GM12878 (cell line): ENCODE measurements around the gene DCTN1.

Source experiments
- ATF7 ChIP-seq: fragments of 450-650 bp; IDR thresholded peaks from 2 replicates; pipeline ENCODE4 v1.6.1; 2016; ENCODE audit warnings: low read depth, mild to moderate bottlenecking
- SRF ChIP-seq, 2 experiments: IDR thresholded peaks; 2 replicates each; pipeline ENCODE4 v1.6.1; 2011; ENCODE audit warnings: low read depth in 2 of 2, low read length in 2 of 2, mild to moderate bottlenecking in 1 of 2, moderate library complexity in 1 of 2

DNA sequence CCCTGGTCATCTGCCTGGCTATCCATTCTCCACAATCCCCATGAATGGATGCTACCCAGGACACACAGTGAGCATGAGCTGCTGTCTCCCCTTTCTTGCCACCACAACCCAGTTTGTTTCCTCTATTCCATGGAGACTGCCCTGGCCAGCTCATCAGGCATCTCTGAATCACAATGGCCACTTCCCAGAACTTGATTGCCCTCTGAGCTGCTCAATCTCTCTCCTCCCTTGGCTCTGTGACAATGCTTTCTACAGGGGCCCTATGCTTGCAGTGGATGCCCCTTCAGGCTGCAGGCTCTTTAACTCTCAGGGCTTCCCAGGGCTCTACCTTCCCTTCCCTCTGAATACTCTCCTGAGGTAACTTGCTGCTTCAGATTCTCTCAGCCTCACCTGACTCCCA, 22.5 kb downstream of the DCTN1 start:
- TF ChIP-seq SRF (IDR thresholded peaks at IDR 0.05; ENCODE audit: low read depth in 2 of 2, low read length in 2 of 2) (no peak), ATF7 (no peak)
